Lower leg skin (tissue), 4 donors: ENCODE data around the gene COX7A2. TPM values are rescaled to one million over a fixed set of nuclear protein-coding genes. Genes with fewer than 3 reads are reported as not detected.

ENCODE experiments used
- DNase-seq, 2 donors: peaks; one replicate each; pipeline ENCODE4 v3.0.0-alpha.2; 2019; ENCODE audit warnings: low spot score in 2 of 2
- H3K4me3 ChIP-seq: fragments of 200-600 bp; sonication (generic); 2 replicates; pipeline ENCODE4 v1.5.1; 2017; ENCODE audit warnings: mild to moderate bottlenecking, low read depth; ENCODE audit not compliant: poor library complexity, severe bottlenecking
- POLR2A ChIP-seq, 2 donors: fragments of 450-650 bp; IDR thresholded peaks; one replicate each; pipeline ENCODE4 v1.6.1; 2016 to 2017; ENCODE audit warnings: antibody characterized with exemption in 2 of 2, mild to moderate bottlenecking in 1 of 2, moderate library complexity in 1 of 2
- WGBS, 2 donors: methylation state at CpG; one replicate each; pipeline ENCODE4 v1.1.5; 2018; 5-methylcytosine and 5-hydroxymethylcytosine counted together
- intact Hi-C: fragments of 100-400 bp; cut with DNase I; formaldehyde crosslinking; loops from one replicate; pipeline ENCODE4 v1.15.0; 2023; ENCODE audit warnings: low total_unique reads
- total RNA-seq, 4 donors: library from RNA; depleted of rRNA; stranded (reverse); fragments of >200 nt; gene quantifications; one replicate each; pipeline ENCODE4 v1.1.0, GENCODE V29; 2016
- TF ChIP-seq, protein P1 (sequence below), 3 donors: fragments of 450-650 bp; IDR thresholded peaks; one replicate each; pipeline ENCODE4 v1.5.1; 2016; ENCODE audit warnings: antibody characterized with exemption in 3 of 3, mild to moderate bottlenecking in 3 of 3, moderate library complexity in 2 of 3

The COX7A2 gene
- total RNA-seq, 4 donors from 2014 or later: 90.2 to 517 (median 146) TPM

DNA sequence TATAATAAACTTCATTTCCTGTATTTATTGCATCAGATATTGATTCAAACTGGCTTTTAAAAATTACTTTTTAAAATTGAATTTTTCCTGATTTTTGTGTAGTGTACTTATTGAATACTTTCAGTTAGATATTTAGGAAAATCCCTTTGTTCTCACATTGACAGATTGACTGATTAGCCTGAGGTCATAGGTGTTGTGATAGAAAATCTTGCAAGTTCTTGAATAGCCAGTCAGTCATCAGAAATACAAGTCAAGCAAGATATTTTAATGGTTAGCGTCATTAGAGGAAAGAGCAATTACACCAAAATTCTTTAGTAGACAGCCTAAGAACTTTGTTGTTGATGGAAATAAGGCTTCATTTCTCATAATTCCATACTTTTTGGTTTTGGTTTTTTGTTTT is 44.4 kb upstream of the COX7A2 start:
- WGBS, 2 donors: 63 to 81% methylated on average over 1 of the region's 1 CpG
- no peak overlapping the region for H3K4me3 ChIP-seq
- intact Hi-C loops: no loop called here
- TF ChIP-seq, protein P1, sequence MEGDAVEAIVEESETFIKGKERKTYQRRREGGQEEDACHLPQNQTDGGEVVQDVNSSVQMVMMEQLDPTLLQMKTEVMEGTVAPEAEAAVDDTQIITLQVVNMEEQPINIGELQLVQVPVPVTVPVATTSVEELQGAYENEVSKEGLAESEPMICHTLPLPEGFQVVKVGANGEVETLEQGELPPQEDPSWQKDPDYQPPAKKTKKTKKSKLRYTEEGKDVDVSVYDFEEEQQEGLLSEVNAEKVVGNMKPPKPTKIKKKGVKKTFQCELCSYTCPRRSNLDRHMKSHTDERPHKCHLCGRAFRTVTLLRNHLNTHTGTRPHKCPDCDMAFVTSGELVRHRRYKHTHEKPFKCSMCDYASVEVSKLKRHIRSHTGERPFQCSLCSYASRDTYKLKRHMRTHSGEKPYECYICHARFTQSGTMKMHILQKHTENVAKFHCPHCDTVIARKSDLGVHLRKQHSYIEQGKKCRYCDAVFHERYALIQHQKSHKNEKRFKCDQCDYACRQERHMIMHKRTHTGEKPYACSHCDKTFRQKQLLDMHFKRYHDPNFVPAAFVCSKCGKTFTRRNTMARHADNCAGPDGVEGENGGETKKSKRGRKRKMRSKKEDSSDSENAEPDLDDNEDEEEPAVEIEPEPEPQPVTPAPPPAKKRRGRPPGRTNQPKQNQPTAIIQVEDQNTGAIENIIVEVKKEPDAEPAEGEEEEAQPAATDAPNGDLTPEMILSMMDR (IDR thresholded peaks at IDR 0.05): no peak
- no peak for TF ChIP-seq POLR2A (IDR thresholded peaks at IDR 0.05)
- no peak for DNase-seq

DNA sequence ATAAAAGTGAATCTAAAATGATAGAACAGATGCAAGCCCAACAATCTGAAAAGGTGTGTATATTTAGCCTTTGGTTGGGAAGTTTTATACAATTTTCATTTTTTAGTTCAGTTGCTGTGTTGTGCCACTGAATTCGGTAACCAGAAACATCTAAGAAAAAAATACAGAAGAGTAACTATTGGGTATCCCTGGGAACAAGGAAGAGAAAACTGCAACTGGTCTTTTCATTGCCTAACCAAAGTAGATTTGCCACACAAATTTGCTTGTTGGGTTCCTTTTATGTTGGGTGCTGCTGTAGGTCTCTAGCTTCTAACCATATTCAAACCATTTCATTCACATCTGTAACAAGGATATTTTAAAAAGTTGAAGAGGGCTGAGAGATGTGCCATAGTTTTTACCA is 43.8 kb upstream of the COX7A2 start:
- no peak for DNase-seq
- TF ChIP-seq POLR2A (IDR thresholded peaks at IDR 0.05): no peak
- TF ChIP-seq, protein P1 (IDR thresholded peaks at IDR 0.05): no peak
- H3K4me3 ChIP-seq: no peak overlapping the region
- 91 to 97% methylated on average over 1 of the region's 1 CpG for WGBS, 2 donors
- intact Hi-C loops: no loop called here

DNA sequence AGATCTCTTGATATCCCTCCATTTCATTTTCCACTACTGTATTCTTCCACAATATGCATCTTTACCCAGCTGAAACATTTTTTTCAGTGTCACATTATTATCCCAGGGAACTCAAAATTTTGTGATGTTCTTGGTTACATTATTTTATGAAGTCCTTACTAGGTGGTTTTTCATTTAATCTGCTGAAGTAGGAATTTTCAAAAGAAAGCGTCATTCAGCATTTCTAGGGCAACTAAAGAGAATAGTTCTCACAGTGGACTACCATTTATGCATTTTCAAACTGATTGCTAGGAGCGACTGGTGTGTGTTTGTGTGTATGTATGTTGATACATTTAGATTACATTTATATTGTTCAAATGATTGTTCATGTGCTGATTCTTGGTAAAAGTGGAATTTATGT is 43.4 kb upstream of the COX7A2 start:
- no peak overlapping the region for H3K4me3 ChIP-seq
- WGBS, 2 donors: 92 to 93% methylated on average over 2 of the region's 2 CpGs
- no peak for DNase-seq
- TF ChIP-seq, protein P1 (IDR thresholded peaks at IDR 0.05): no peak
- TF ChIP-seq POLR2A (IDR thresholded peaks at IDR 0.05): no peak
- intact Hi-C loops: no loop called here

DNA sequence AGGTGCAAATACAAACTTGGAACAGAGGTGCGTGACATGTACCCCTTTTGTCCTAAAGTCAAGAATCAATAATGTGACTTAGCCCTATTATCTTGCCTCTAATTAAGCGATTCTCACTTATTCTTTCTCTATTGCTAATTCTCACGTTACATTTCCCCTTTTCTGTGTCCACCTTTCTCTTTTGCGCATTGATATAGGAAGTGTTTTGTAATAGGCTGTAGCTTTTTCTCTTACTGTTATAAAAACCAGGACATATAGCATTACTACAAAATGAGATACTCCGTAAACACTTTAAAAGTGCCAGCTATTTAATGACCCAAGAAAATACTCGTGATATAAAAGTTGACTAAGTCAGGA is 41.7 kb upstream of the COX7A2 start:
- peak overlapping the region; percentile 48 for H3K4me3 ChIP-seq
- TF ChIP-seq, protein P1 (IDR thresholded peaks at IDR 0.05): no peak
- TF ChIP-seq POLR2A (IDR thresholded peaks at IDR 0.05): no peak
- intact Hi-C loops: no loop called here
- DNase-seq: no peak
- WGBS, 2 donors: 1 to 2% methylated on average over 6 of the region's 6 CpGs

DNA sequence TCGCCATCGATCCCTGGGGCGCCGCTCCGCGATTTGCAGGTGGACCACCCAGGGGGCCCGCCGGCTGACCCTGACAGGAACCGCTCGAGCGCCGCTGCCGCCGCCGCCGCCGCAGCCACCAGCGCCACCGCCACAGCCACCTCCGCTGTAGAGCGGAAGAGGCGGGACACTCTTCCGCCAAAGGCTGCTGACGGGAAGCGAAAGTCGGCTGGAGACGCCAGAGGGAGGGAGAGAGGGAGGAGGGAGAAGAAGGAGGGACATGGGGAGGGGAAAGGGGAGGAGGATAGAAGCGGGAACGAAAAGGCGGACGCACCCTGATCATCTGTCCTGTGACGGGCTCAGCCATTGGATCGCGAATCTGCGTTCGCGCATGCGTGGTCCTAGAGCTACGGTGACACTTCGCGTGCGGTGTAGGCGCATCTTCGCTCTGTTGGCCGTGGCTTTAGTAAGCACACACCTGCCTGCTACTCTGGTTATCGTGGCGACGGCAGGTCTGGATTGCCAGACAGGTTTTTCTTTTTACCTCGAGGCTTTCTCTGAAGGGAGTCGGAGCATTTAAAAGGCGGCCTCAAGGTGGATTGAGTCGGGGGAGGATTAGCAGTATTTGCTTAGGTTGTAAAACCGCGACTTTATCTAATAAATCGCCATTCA is 41.2 kb upstream of the COX7A2 start, which contains the start of gene TMEM30A:
TMEM30A (minus strand) TSS at position 161 of the 651 bp plus-strand sequence; CDS start at position 7, 154 bp downstream.
- DNase-seq: peak; percentile 98 to 99
- TF ChIP-seq, protein P1 (IDR thresholded peaks at IDR 0.05): no peak
- peak in 1 of 2 donors; percentile 70 for TF ChIP-seq POLR2A (IDR thresholded peaks at IDR 0.05)
- H3K4me3 ChIP-seq: peak within 1 kb of the TSS; percentile 78
- WGBS, 2 donors: 1% methylated on average over 40 to 51 of the region's 55 CpGs
- intact Hi-C loops: no loop called here
